Gastroesophageal sphincter (tissue), 3 donors: ENCODE data around the gene NEMP1.

Experiments
- CTCF ChIP-seq, 4 experiments: fragments of 200-600 bp in 2 of 4; fragments of 450-650 bp in 2 of 4; sonication (generic) in 1 of 4; IDR thresholded peaks; one replicate each; pipeline ENCODE4 v1.5.1; 2017 to 2019; ENCODE audit warnings: antibody characterized with exemption in 4 of 4, mild to moderate bottlenecking in 2 of 4, moderate library complexity in 2 of 4
- POLR2A ChIP-seq, 2 donors: fragments of 450-650 bp; IDR thresholded peaks; one replicate each; pipeline ENCODE4 v1.6.1; 2017; ENCODE audit warnings: antibody characterized with exemption in 2 of 2, mild to moderate bottlenecking in 2 of 2, moderate library complexity in 1 of 2
- POLR2AphosphoS5 ChIP-seq: sonication (generic); formaldehyde crosslinking; IDR thresholded peaks from one replicate; pipeline ENCODE4 v1.6.1; 2017; ENCODE audit warnings: antibody characterized with exemption

GRCh38 chr12:57019983-57020719 lies 58.4 kb downstream of the NEMP1 start:
- TF ChIP-seq POLR2AphosphoS5, result no peak
- no peak for TF ChIP-seq POLR2A (IDR thresholded peaks at IDR 0.05)
- no peak for TF ChIP-seq CTCF (IDR thresholded peaks at IDR 0.05)
